Activated CD8-positive, alpha-beta memory T cell treated with anti-CD3 and anti-CD28 coated beads, Interleukin-2, amount 50 U/mL, for 24 hours (primary cell): ENCODE data around the gene ADGB.

ENCODE experiments used
- DNase-seq: peaks from one replicate; pipeline ENCODE4 v3.0.0-alpha.2; 2020; ENCODE audit errors: extremely low read depth

The ADGB gene

GRCh38 chr6:146634022-146634421 lies 35.2 kb downstream of the ADGB start:
- no peak for DNase-seq

GRCh38 chr6:146635165-146635564 lies 36.4 kb downstream of the ADGB start:
- DNase-seq = no peak

GRCh38 chr6:146636481-146636880 lies 37.7 kb downstream of the ADGB start:
- DNase-seq = no peak

- DNase-seq = no peak
Measured at GRCh38 chr6:146642921-146643320, 44.1 kb downstream of the ADGB start.

- DNase-seq = no peak
Measured at GRCh38 chr6:146650799-146651481, 52.2 kb downstream of the ADGB start.

- no peak for DNase-seq
Measured at GRCh38 chr6:146651482-146651863, 52.7 kb downstream of the ADGB start.

GRCh38 chr6:146657432-146657831 lies 58.7 kb downstream of the ADGB start:
- DNase-seq = no peak

- no peak for DNase-seq
Measured at GRCh38 chr6:146664871-146665360, 66.1 kb downstream of the ADGB start.

- DNase-seq = no peak
Measured at GRCh38 chr6:146666909-146667308, 68.1 kb downstream of the ADGB start.

GRCh38 chr6:146670161-146670560 lies 71.4 kb downstream of the ADGB start:
- no peak for DNase-seq

GRCh38 chr6:146673069-146673468 lies 74.3 kb downstream of the ADGB start:
- DNase-seq = no peak

GRCh38 chr6:146679386-146679785 lies 80.6 kb downstream of the ADGB start:
- no peak for DNase-seq

- no peak for DNase-seq
Measured at GRCh38 chr6:146682919-146683318, 84.1 kb downstream of the ADGB start.

- DNase-seq = no peak
Measured at GRCh38 chr6:146689806-146690205, 91.0 kb downstream of the ADGB start.

- no peak for DNase-seq
Measured at GRCh38 chr6:146693342-146693741, 94.6 kb downstream of the ADGB start.

- DNase-seq = no peak
Measured at GRCh38 chr6:146697921-146698320, 99.1 kb downstream of the ADGB start.

- no peak for DNase-seq
Measured at GRCh38 chr6:146700078-146700686, 101.4 kb downstream of the ADGB start.

- DNase-seq = no peak
Measured at GRCh38 chr6:146701632-146702031, 102.9 kb downstream of the ADGB start.

- DNase-seq = no peak
Measured at GRCh38 chr6:146709036-146709622, 110.4 kb downstream of the ADGB start.

- DNase-seq = no peak
Measured at GRCh38 chr6:146719387-146719786, 120.6 kb downstream of the ADGB start.

- DNase-seq = no peak
Measured at GRCh38 chr6:146739696-146740095, 140.9 kb downstream of the ADGB start.

GRCh38 chr6:146741609-146742008 lies 142.8 kb downstream of the ADGB start:
- DNase-seq = no peak

- DNase-seq = no peak
Measured at GRCh38 chr6:146753306-146753705, 154.5 kb downstream of the ADGB start.
